HG03354 (cell line): ENCODE data around the gene HTRA1.

ENCODE experiments used
- ATAC-seq: cut with Tn5 transposase; IDR thresholded peaks from one replicate; pipeline ENCODE4 v1.9.1; 2021; ENCODE audit warnings: mild to moderate bottlenecking; ENCODE audit not compliant: unreplicated experiment, poor library complexity, severe bottlenecking

Gene HTRA1

GRCh38 chr10:122469848-122470247, 8.5 kb downstream of the HTRA1 start:
- no peak for ATAC-seq

GRCh38 chr10:122471531-122472177, 10.3 kb downstream of the HTRA1 start:
- no peak for ATAC-seq

GRCh38 chr10:122473116-122473515, 11.8 kb downstream of the HTRA1 start:
- ATAC-seq = no peak

GRCh38 chr10:122474131-122474818, 12.9 kb downstream of the HTRA1 start:
- ATAC-seq = no peak

GRCh38 chr10:122475100-122475499, 13.7 kb downstream of the HTRA1 start:
- ATAC-seq = no peak

- no peak for ATAC-seq
Observed at GRCh38 chr10:122475591-122476332, 14.4 kb downstream of the HTRA1 start.

- no peak for ATAC-seq
Observed at GRCh38 chr10:122476333-122476695, 15.0 kb downstream of the HTRA1 start.

GRCh38 chr10:122477436-122477835, 16.1 kb downstream of the HTRA1 start:
- no peak for ATAC-seq

GRCh38 chr10:122478971-122479370, 17.6 kb downstream of the HTRA1 start:
- ATAC-seq = no peak

- ATAC-seq = no peak
Observed at GRCh38 chr10:122480146-122480833, 18.9 kb downstream of the HTRA1 start.

GRCh38 chr10:122481296-122482056, 20.1 kb downstream of the HTRA1 start:
- ATAC-seq = no peak

- ATAC-seq = no peak
Observed at GRCh38 chr10:122484276-122485060, 23.1 kb downstream of the HTRA1 start.

GRCh38 chr10:122485670-122486069, 24.3 kb downstream of the HTRA1 start:
- no peak for ATAC-seq

GRCh38 chr10:122486406-122487080, 25.2 kb downstream of the HTRA1 start:
- no peak for ATAC-seq

GRCh38 chr10:122487174-122487765, 25.9 kb downstream of the HTRA1 start:
- ATAC-seq = no peak

GRCh38 chr10:122490268-122490667, 28.9 kb downstream of the HTRA1 start:
- ATAC-seq = no peak

GRCh38 chr10:122490786-122491680, 29.7 kb downstream of the HTRA1 start:
- no peak for ATAC-seq
